ENCODE results near the gene ATP5MC2.
"Not testable (repeated sequence)": the region's sequence is repeated elsewhere in the genome, so short reads cannot be mapped to it uniquely, and the experiment has no call there.

ATP5MC2 gene

GRCh38 chr12:53644133-53644532 lies 31.8 kb downstream of the ATP5MC2 start:
- no peak for DNase-seq

- DNase-seq = no peak
Measured at GRCh38 chr12:53643232-53643979, 32.5 kb downstream of the ATP5MC2 start.

GRCh38 chr12:53638057-53638456 lies 37.8 kb downstream of the ATP5MC2 start:
- no peak for DNase-seq

GRCh38 chr12:53636641-53637040 lies 39.2 kb downstream of the ATP5MC2 start:
- no peak for DNase-seq

- DNase-seq = not testable (repeated sequence)
Measured at GRCh38 chr12:53635708-53636107, 40.2 kb downstream of the ATP5MC2 start.

GRCh38 chr12:53631721-53632120 lies 44.2 kb downstream of the ATP5MC2 start:
- no peak for DNase-seq

GRCh38 chr12:53627919-53628318 lies 48.0 kb downstream of the ATP5MC2 start:
- DNase-seq = no peak

GRCh38 chr12:53626702-53627169 lies 49.1 kb downstream of the ATP5MC2 start:
- DNase-seq = no peak

GRCh38 chr12:53625946-53626701 lies 49.8 kb downstream of the ATP5MC2 start, which contains the start of gene ATF7:
Gene ATF7, minus strand, starts transcription at chr12:53626382. Its CDS starts 25,382 bp downstream, at chr12:53601000.
- peak; percentile 98 for DNase-seq

- no peak for DNase-seq
Measured at GRCh38 chr12:53625373-53625945, 50.4 kb downstream of the ATP5MC2 start.

- DNase-seq = no peak
Measured at GRCh38 chr12:53624956-53625355, 50.9 kb downstream of the ATP5MC2 start.

- DNase-seq = no peak
Measured at GRCh38 chr12:53624458-53624857, 51.4 kb downstream of the ATP5MC2 start.

- peak; percentile 26 for DNase-seq
Measured at GRCh38 chr12:53623548-53624385, 52.1 kb downstream of the ATP5MC2 start.

GRCh38 chr12:53622724-53623123 lies 53.2 kb downstream of the ATP5MC2 start:
- DNase-seq = no peak

- DNase-seq = no peak
Measured at GRCh38 chr12:53618275-53618674, 57.6 kb downstream of the ATP5MC2 start.

GRCh38 chr12:53617700-53618099 lies 58.2 kb downstream of the ATP5MC2 start:
- DNase-seq = no peak

GRCh38 chr12:53616950-53617349 lies 58.9 kb downstream of the ATP5MC2 start:
- DNase-seq = no peak

Measured in fibroblast of skin of right biceps (primary cell).